Measurements from ENCODE around the gene PRX.

Gene PRX

GRCh38 chr19:40444825-40445312, 31.7 kb upstream of the PRX start:
- DNase-seq (ENCODE audit: extremely low read depth, low read depth): no peak
- no peak for TF ChIP-seq CTCF (IDR thresholded peaks at IDR 0.05; ENCODE audit: low read depth, low read length, missing control alignments)
- peak overlapping the region; percentile 95 for H3K4me3 ChIP-seq (replicated peaks; ENCODE audit: low read depth, low read length)

- peak within 1 kb of the TSS; percentile 95 for H3K4me3 ChIP-seq (replicated peaks; ENCODE audit: low read depth, low read length)
- no peak for DNase-seq (ENCODE audit: extremely low read depth, low read depth)
- no peak for TF ChIP-seq CTCF (IDR thresholded peaks at IDR 0.05; ENCODE audit: low read depth, low read length, missing control alignments)
Observed at GRCh38 chr19:40444000-40444824, 31.0 kb upstream of the PRX start, which contains the start of gene SERTAD3. Gene SERTAD3 (minus strand): TSS chr19:40444335. CDS start chr19:40442080, 2,255 bp downstream.

- peak; percentile 99 for DNase-seq (ENCODE audit: extremely low read depth, low read depth)
- no peak for TF ChIP-seq CTCF (IDR thresholded peaks at IDR 0.05; ENCODE audit: low read depth, low read length, missing control alignments)
- peak overlapping the region; percentile 95 for H3K4me3 ChIP-seq (replicated peaks; ENCODE audit: low read depth, low read length)
Observed at GRCh38 chr19:40443131-40443999, 30.2 kb upstream of the PRX start.

- DNase-seq (ENCODE audit: extremely low read depth, low read depth): no peak
- TF ChIP-seq CTCF (IDR thresholded peaks at IDR 0.05; ENCODE audit: low read depth, low read length, missing control alignments): no peak
- H3K4me3 ChIP-seq (replicated peaks; ENCODE audit: low read depth, low read length): peak overlapping the region; percentile 95
Observed at GRCh38 chr19:40442328-40443130, 29.4 kb upstream of the PRX start.

GRCh38 chr19:40441719-40442253, 28.6 kb upstream of the PRX start:
- no peak for DNase-seq (ENCODE audit: extremely low read depth, low read depth)
- TF ChIP-seq CTCF (IDR thresholded peaks at IDR 0.05; ENCODE audit: low read depth, low read length, missing control alignments): no peak
- H3K4me3 ChIP-seq (replicated peaks; ENCODE audit: low read depth, low read length): peak overlapping the region; percentile 95

- DNase-seq (ENCODE audit: extremely low read depth, low read depth): no peak
- no peak for TF ChIP-seq CTCF (IDR thresholded peaks at IDR 0.05; ENCODE audit: low read depth, low read length, missing control alignments)
- no peak overlapping the region for H3K4me3 ChIP-seq (replicated peaks; ENCODE audit: low read depth, low read length)
Observed at GRCh38 chr19:40438284-40438683, 25.1 kb upstream of the PRX start.

Data from HFF-Myc (cell line).